B cell (primary cell): ENCODE measurements around the gene RUVBL2. TPM values are rescaled to one million over a fixed set of nuclear protein-coding genes. Genes with fewer than 3 reads are reported as not detected.

Experiments
- ATAC-seq: fragments of 200-7000 bp; cut with Tn5 transposase; one replicate; pipeline ENCODE4 v1.10.0; 2021; ENCODE audit warnings: low read depth, mild to moderate bottlenecking, moderate number of reproducible peaks, moderate library complexity
- CTCF ChIA-PET: fragments of 350-600 bp; sonication (Branson Sonifier 250); formaldehyde crosslinking; loops from one replicate; lab custom pipeline; 2021; ENCODE audit warnings: antibody characterized with exemption, inconsistent platforms; lab: Charles Lee
- POLR2A ChIA-PET: fragments of 350-600 bp; sonication (Branson Sonifier 250); formaldehyde crosslinking; loops from one replicate; lab custom pipeline; 2021; ENCODE audit warnings: antibody characterized with exemption; lab: Charles Lee
- DNase-seq: peaks from one replicate; pipeline ENCODE4 v3.0.0; 2013
- H2AFZ ChIP-seq: 2 replicates; pipeline ENCODE4 v1.6.1; 2012; ENCODE audit warnings: mild to moderate bottlenecking, low read depth, low read length; ENCODE audit not compliant: insufficient read depth, poor library complexity, severe bottlenecking
- H3K27ac ChIP-seq, 2 donors: 1 replicate in 1 of 2; 2 replicates in 1 of 2; pipeline ENCODE4 v1.5.1; 2012 to 2013; ENCODE audit warnings: low read length in 2 of 2, mild to moderate bottlenecking in 2 of 2, moderate library complexity in 1 of 2
- H3K27me3 ChIP-seq, 4 experiments: fragments of 200-600 bp in 1 of 4; sonication (generic) in 1 of 4; replicated peaks in 1 of 4; 1 replicate in 2 of 4; 2 replicates in 2 of 4; pipeline versions ENCODE4 v1.6.1 to v1.7.0; 2013 to 2016; ENCODE audit warnings: low read length in 3 of 4, mild to moderate bottlenecking in 2 of 4, mixed read lengths in 1 of 4, moderate library complexity in 1 of 4; ENCODE audit not compliant: insufficient read depth in 4 of 4, control insufficient read depth in 3 of 4; ENCODE audit errors: control extremely low read depth in 1 of 4
- H3K36me3 ChIP-seq, 2 experiments: replicated peaks in 1 of 2; 1 replicate in 1 of 2; 2 replicates in 1 of 2; pipeline versions ENCODE4 v1.6.1 to v1.7.1; 2013; ENCODE audit warnings: low read length in 1 of 2; ENCODE audit not compliant: insufficient read depth in 2 of 2, control insufficient read depth in 1 of 2; ENCODE audit errors: control extremely low read depth in 1 of 2, extremely low read depth in 1 of 2
- H3K4me1 ChIP-seq, 2 donors: fragments of 200-600 bp in 1 of 2; sonication (generic) in 1 of 2; 1 replicate in 1 of 2; 2 replicates in 1 of 2; pipeline versions ENCODE4 v1.5.1 to v1.6.1; 2013 to 2017; ENCODE audit warnings: low read length in 2 of 2; ENCODE audit not compliant: control insufficient read depth in 2 of 2, insufficient read depth in 2 of 2
- H3K4me2 ChIP-seq: replicated peaks from 2 replicates; pipeline ENCODE3; 2012; ENCODE audit warnings: mild to moderate bottlenecking, low read depth, low read length; ENCODE audit not compliant: poor library complexity, severe bottlenecking
- H3K4me3 ChIP-seq, 5 experiments: fragments of 200-600 bp in 1 of 5; sonication (generic) in 1 of 5; 1 replicate in 3 of 5; 2 replicates in 2 of 5; pipeline versions ENCODE4 v1.5.1 to v1.7.0; 2011 to 2016; ENCODE audit warnings: low read length in 4 of 5, mild to moderate bottlenecking in 4 of 5, low read depth in 2 of 5, control low read depth in 1 of 5, moderate library complexity in 1 of 5; ENCODE audit not compliant: insufficient read depth in 1 of 5; ENCODE audit errors: control extremely low read depth in 1 of 5, extremely low read depth in 1 of 5
- H3K79me2 ChIP-seq: fragments of 200-600 bp; sonication (generic); one replicate; pipeline ENCODE4 v1.6.0; 2016; ENCODE audit warnings: low read length; ENCODE audit not compliant: control insufficient read depth, insufficient read depth
- H3K9ac ChIP-seq: fragments of 200-600 bp; sonication (generic); 2 replicates; pipeline ENCODE4 v1.6.1; 2017; ENCODE audit warnings: mild to moderate bottlenecking, low read length, moderate library complexity
- H3K9me3 ChIP-seq, 3 donors: one replicate each; pipeline versions ENCODE4 v1.6.1 to v1.7.1; 2013; ENCODE audit warnings: low read length in 2 of 3; ENCODE audit not compliant: control insufficient read depth in 2 of 3, insufficient read depth in 1 of 3; ENCODE audit errors: control extremely low read depth in 1 of 3
- H4K20me1 ChIP-seq: 2 replicates; pipeline ENCODE4 v1.6.0; 2012; ENCODE audit warnings: mild to moderate bottlenecking, low read length; ENCODE audit not compliant: insufficient read depth, control insufficient read depth, poor library complexity, severe bottlenecking
- H3K27ac Mint-ChIP-seq: one replicate; pipeline ENCODE4 v1.8.0; 2021; ENCODE audit warnings: mixed read lengths
- H3K27me3 Mint-ChIP-seq: one replicate; pipeline ENCODE4 v1.8.0; 2021; ENCODE audit warnings: mixed read lengths
- H3K4me1 Mint-ChIP-seq: one replicate; pipeline ENCODE4 v1.8.0; 2021; ENCODE audit warnings: mixed read lengths
- H3K4me3 Mint-ChIP-seq: one replicate; pipeline ENCODE4 v1.8.0; 2021; ENCODE audit warnings: mixed read lengths
- H3K9me3 Mint-ChIP-seq: one replicate; pipeline ENCODE4 v1.8.0; 2022; ENCODE audit warnings: mixed read lengths; ENCODE audit not compliant: insufficient read depth
- CTCF ChIP-seq: fragments of 200-600 bp; IDR thresholded peaks from one replicate; pipeline ENCODE4 v1.8.0; 2022; ENCODE audit warnings: antibody characterized with exemption, mild to moderate bottlenecking
- EZH2 ChIP-seq: IDR thresholded peaks from 2 replicates; pipeline ENCODE4 v1.6.1; 2012; ENCODE audit warnings: borderline replicate concordance, low read depth, mild to moderate bottlenecking, moderate library complexity, low read length; ENCODE audit not compliant: insufficient read depth, poor library complexity, severe bottlenecking
- WGBS: methylation state at CpG from one replicate; pipeline ENCODE4 v1.1.5; 2013; ENCODE audit warnings: missing lambda C conversion rate; ENCODE audit not compliant: insufficient coverage; 5-methylcytosine and 5-hydroxymethylcytosine counted together
- intact Hi-C: fragments of 100-400 bp; cut with micrococcal nuclease; formaldehyde crosslinking; loops from one replicate; pipeline ENCODE4 v1.10.0; 2022
- polyA plus RNA-seq: library from polyadenylated mRNA; depleted of rRNA; stranded (reverse); fragments of >200 nt; gene quantifications from 2 replicates; pipeline ENCODE4 v1.2.3, GENCODE V29; 2012
- total RNA-seq, 2 donors: library from RNA; stranded (reverse); fragments of 120-200 nt in 1 of 2; gene quantifications; 1 replicate in 1 of 2; 2 replicates in 1 of 2; pipeline versions ENCODE4 v1.2.3 to v1.2.4, GENCODE V29; 2013 to 2022

The RUVBL2 gene
- total and polyA plus RNA-seq, 2 donors (not counting 1 experiment from before 2014, with no cell fraction given), result 36.1 to 57.4 TPM

DNA sequence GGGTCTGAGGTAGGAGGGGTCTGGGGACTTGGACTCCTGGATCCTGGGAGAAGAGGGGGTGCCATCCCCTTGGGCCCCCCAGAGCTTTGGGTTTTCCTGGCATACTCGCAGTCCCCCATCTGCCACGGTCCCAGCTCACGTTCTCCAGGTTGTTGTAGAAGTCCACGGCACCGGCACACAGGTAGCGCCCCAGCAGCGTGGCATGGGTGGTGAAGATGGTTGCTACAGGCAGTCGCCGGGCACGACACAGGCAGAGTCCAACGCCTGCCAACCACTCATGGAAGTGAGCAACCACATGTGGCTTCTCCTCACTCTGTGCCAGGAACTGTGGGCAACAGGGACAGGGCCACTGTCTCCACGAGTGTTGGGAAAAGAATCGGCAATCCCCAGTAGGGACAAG lies 8.0 kb upstream of the RUVBL2 start:
- ChIA-PET POLR2A (no interaction called here), CTCF (interaction anchor here (1.4 kb wide), 1 partner anchor 8 kb away, joined by 5 read pairs; the partner anchor contains the start of genes GYS1 and RUVBL2)
- peaks cover 7% of the 10 kb centered on the region for H3K79me2 ChIP-seq
- Mint-ChIP-seq H3K27ac (no peak overlapping the region), H3K4me1 (peaks cover 8% of the 10 kb centered on the region), H3K9me3 (no peaks in the 10 kb centered on the region), H3K4me3 (no peak overlapping the region), H3K27me3 (no peaks in the 10 kb centered on the region)
- no peak overlapping the region for H3K9ac ChIP-seq
- no peaks in the 10 kb centered on the region for H3K9me3 ChIP-seq
- TF ChIP-seq CTCF, result no peak
- no peak for TF ChIP-seq EZH2
- no peaks in the 10 kb centered on the region for H3K4me1 ChIP-seq
- intact Hi-C loops, result no loop called here
- WGBS, result 98% methylated on average over 13 of the region's 13 CpGs
- no peak overlapping the region for H2AFZ ChIP-seq
- H3K4me3 ChIP-seq, result no peak overlapping the region
- no peaks in the 10 kb centered on the region for H3K27me3 ChIP-seq
- no peak for ATAC-seq
- no peak for DNase-seq
- H4K20me1 ChIP-seq, result no peaks in the 10 kb centered on the region
- H3K4me2 ChIP-seq, result no peak overlapping the region
- peaks cover 2 to 17% of the 10 kb centered on the region in 2 experiments for H3K36me3 ChIP-seq
- H3K27ac ChIP-seq, result no peak overlapping the region

DNA sequence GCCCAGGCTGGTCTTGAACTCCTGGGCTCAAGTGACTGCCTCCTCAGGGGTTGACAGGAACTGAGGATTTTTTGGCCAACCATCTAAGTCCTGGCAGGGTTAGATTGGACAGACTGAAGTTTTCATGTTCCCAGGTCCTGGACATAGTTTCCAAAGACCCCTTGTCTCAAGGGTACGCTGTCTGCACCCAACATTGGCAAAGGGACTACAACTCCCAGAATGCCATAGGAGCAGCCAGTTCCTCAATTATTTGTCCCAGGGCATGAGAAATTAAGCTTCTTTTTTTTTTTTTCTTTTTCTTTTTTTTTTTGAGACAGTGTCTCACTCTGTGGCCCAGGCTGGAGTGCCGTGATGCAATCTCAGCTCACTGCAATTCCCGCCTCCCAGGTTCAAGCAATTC lies 7.5 kb upstream of the RUVBL2 start:
- no peak for TF ChIP-seq CTCF
- no peak for TF ChIP-seq EZH2
- DNase-seq (no peak), ATAC-seq (no peak)
- peaks cover 2 to 20% of the 10 kb centered on the region in 2 experiments for H3K36me3 ChIP-seq
- peaks cover 10% of the 10 kb centered on the region for H3K4me1 Mint-ChIP-seq
- intact Hi-C loops, result no loop called here
- no peaks in the 10 kb centered on the region for H3K9me3 ChIP-seq
- ChIA-PET CTCF (interaction anchor here (0.9 to 2.1 kb wide), 2 partner anchors 16 to 54 kb away, joined by 3 to 12 read pairs; no protein-coding TSS in a partner anchor), POLR2A (interaction anchor here (0.7 kb wide), 2 partner anchors 16 to 262 kb away, joined by 4 to 6 read pairs; no protein-coding TSS in a partner anchor)
- peaks cover 4% of the 10 kb centered on the region for H4K20me1 ChIP-seq
- no peaks in the 10 kb centered on the region for H3K9me3 Mint-ChIP-seq
- peaks cover 12% of the 10 kb centered on the region for H3K79me2 ChIP-seq
- 96% methylated on average over 3 of the region's 3 CpGs for WGBS
- no peaks in the 10 kb centered on the region for H3K27me3 Mint-ChIP-seq
- H3K4me1 ChIP-seq, result peaks cover 0 to under 1% of the 10 kb centered on the region in 2 donors
- no peak overlapping the region for H3K9ac ChIP-seq
- no peak overlapping the region for H3K4me2 ChIP-seq
- no peak overlapping the region for H3K4me3 Mint-ChIP-seq
- H2AFZ ChIP-seq, result no peak overlapping the region
- H3K27ac Mint-ChIP-seq, result no peak overlapping the region
- no peak overlapping the region for H3K4me3 ChIP-seq
- H3K27me3 ChIP-seq, result no peaks in the 10 kb centered on the region
- H3K27ac ChIP-seq, result no peak overlapping the region
